ENCODE data around the gene TSGA10IP.

DNA sequence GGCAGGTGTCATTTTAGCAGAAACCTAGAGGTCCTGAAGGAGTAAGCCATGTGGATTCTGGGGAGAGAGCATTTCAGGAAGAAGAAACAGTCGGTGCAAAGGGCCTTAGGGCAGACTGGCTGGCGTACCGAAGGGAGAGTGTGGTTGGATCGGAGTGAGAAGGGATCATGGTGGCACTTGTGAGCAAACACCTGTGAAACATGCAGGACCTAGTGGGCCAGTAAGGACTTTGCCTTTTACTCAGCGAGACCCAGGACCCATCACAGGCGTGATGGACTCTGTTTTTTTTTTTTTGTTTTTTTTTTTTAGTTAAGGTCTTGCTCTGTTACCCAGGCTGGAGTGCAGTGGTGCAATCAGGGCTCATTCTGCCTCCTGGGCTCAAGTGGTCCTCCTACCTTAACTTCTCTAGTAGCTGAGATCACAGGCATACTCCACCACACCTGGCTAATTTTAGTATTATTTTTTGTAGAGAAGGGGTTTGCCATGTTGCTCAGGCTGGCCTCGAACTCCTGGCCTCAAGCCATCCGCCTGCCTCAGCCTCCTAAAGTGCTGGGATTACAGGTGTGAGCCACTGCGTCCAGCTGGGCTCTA lies 3.5 kb upstream of the TSGA10IP start:
- TF ChIP-seq, protein P1, sequence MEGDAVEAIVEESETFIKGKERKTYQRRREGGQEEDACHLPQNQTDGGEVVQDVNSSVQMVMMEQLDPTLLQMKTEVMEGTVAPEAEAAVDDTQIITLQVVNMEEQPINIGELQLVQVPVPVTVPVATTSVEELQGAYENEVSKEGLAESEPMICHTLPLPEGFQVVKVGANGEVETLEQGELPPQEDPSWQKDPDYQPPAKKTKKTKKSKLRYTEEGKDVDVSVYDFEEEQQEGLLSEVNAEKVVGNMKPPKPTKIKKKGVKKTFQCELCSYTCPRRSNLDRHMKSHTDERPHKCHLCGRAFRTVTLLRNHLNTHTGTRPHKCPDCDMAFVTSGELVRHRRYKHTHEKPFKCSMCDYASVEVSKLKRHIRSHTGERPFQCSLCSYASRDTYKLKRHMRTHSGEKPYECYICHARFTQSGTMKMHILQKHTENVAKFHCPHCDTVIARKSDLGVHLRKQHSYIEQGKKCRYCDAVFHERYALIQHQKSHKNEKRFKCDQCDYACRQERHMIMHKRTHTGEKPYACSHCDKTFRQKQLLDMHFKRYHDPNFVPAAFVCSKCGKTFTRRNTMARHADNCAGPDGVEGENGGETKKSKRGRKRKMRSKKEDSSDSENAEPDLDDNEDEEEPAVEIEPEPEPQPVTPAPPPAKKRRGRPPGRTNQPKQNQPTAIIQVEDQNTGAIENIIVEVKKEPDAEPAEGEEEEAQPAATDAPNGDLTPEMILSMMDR (IDR thresholded peaks at IDR 0.05) = no peak
- no peak for TF ChIP-seq POLR2A (IDR thresholded peaks at IDR 0.05)
